SU-DHL-6 (cell line): ENCODE data around the gene PLCD1.
"Not testable (repeated sequence)": the region's sequence is repeated elsewhere in the genome, so short reads cannot be mapped to it uniquely, and the experiment has no call there.

Source experiments
- H2AFZ ChIP-seq: fragments of 200-600 bp; sonication (generic); 2 replicates; pipeline ENCODE4 v1.6.1; 2014; ENCODE audit warnings: low read depth, mild to moderate bottlenecking, moderate library complexity, mixed read lengths, antibody characterized with exemption, low read length; ENCODE audit not compliant: severe bottlenecking
- H3F3A ChIP-seq: fragments of 200-600 bp; shearing (Covaris generic); 2 replicates; pipeline ENCODE4 v1.6.0; 2016; ENCODE audit warnings: antibody characterized with exemption, mild to moderate bottlenecking; ENCODE audit not compliant: insufficient read depth
- H3K27ac ChIP-seq: fragments of 200-600 bp; sonication (generic); 2 replicates; pipeline ENCODE4 v1.5.1; 2016; ENCODE audit warnings: low read depth, mild to moderate bottlenecking, low read length, moderate library complexity, mixed read lengths
- H3K27me3 ChIP-seq: fragments of 200-600 bp; sonication (generic), shearing (Covaris generic); 2 replicates; pipeline ENCODE4 v1.6.0; 2014; ENCODE audit warnings: mild to moderate bottlenecking, low read length
- H3K36me3 ChIP-seq: fragments of 200-600 bp; sonication (generic); 2 replicates; pipeline ENCODE4 v1.6.1; 2014; ENCODE audit warnings: mild to moderate bottlenecking, low read length, mixed read lengths
- H3K4me2 ChIP-seq: fragments of 300-600, 200-600 bp; shearing (Covaris generic), sonication (generic); 2 replicates; pipeline ENCODE4 v1.6.0; 2014; ENCODE audit warnings: low read length, low read depth, mild to moderate bottlenecking; ENCODE audit not compliant: poor library complexity, severe bottlenecking
- H3K4me3 ChIP-seq: fragments of 200-600 bp; sonication (generic); 2 replicates; pipeline ENCODE4 v1.5.1; 2014; ENCODE audit warnings: antibody characterized with exemption, low read length, mild to moderate bottlenecking, mixed read lengths; ENCODE audit not compliant: insufficient read depth, poor library complexity, severe bottlenecking
- H3K79me2 ChIP-seq: fragments of 200-600 bp; sonication (generic); 2 replicates; pipeline ENCODE4 v1.6.1; 2014; ENCODE audit warnings: mild to moderate bottlenecking, low read length, moderate library complexity; ENCODE audit not compliant: insufficient read depth
- H3K9ac ChIP-seq: fragments of 200-600 bp; sonication (generic); 2 replicates; pipeline ENCODE4 v1.7.0; 2014; ENCODE audit warnings: mild to moderate bottlenecking, low read length
- H3K9me2 ChIP-seq: fragments of 200-600 bp; sonication (generic); replicated peaks from 2 replicates; pipeline ENCODE4 v1.6.1; 2014; ENCODE audit warnings: low read length; ENCODE audit not compliant: insufficient read depth
- H3K9me3 ChIP-seq: fragments of 200-600 bp; sonication (generic); 2 replicates; pipeline ENCODE4 v1.6.1; 2014; ENCODE audit warnings: low read length, mixed read lengths; ENCODE audit not compliant: insufficient read depth
- H4K20me1 ChIP-seq: fragments of 200-600 bp; sonication (generic); 2 replicates; pipeline ENCODE4 v1.6.1; 2014; ENCODE audit warnings: low read depth, mild to moderate bottlenecking, antibody characterized with exemption, low read length, moderate library complexity, mixed read lengths
- EZH2phosphoT487 ChIP-seq: fragments of 200-600 bp; sonication (generic), shearing (Covaris generic); conservative IDR thresholded peaks from 2 replicates; pipeline ENCODE4 v1.6.1; 2018; ENCODE audit warnings: mild to moderate bottlenecking, antibody characterized with exemption, low read length, moderate library complexity, mixed read lengths
- TF ChIP-seq, protein P1 (sequence below): fragments of 200-600 bp; sonication (generic); IDR thresholded peaks from one replicate; pipeline ENCODE4 v1.5.1; 2017; ENCODE audit warnings: antibody characterized with exemption, mild to moderate bottlenecking, low read length, moderate library complexity; ENCODE audit not compliant: insufficient read depth, poor library complexity, severe bottlenecking

The PLCD1 gene

DNA sequence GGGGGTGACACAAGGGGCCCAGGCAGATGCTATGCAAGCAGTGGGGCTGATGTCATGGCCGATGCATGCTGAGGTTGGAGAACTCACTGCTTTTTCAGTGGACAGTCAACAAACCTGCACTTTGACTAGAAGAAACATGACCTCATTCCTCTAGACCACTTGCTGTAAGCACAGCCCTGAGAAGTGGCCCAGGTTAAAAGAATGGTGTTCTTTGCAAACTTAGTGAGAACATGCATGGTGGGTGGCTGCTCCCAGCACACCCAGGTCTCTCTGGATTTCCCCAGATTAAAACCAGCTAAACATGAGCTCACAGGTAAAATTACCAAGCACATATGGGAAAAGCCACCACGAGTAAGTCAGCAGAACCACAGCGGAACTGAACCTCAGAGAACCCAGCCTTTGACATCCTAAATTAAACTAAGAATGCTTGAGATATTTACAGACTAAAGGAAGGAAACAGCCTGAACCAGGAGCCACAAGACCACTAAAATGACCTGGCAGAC is 25.1 kb upstream of the PLCD1 start:
- H3F3A ChIP-seq = no peaks in the 10 kb centered on the region
- no peak for TF ChIP-seq EZH2phosphoT487
- TF ChIP-seq, protein P1, sequence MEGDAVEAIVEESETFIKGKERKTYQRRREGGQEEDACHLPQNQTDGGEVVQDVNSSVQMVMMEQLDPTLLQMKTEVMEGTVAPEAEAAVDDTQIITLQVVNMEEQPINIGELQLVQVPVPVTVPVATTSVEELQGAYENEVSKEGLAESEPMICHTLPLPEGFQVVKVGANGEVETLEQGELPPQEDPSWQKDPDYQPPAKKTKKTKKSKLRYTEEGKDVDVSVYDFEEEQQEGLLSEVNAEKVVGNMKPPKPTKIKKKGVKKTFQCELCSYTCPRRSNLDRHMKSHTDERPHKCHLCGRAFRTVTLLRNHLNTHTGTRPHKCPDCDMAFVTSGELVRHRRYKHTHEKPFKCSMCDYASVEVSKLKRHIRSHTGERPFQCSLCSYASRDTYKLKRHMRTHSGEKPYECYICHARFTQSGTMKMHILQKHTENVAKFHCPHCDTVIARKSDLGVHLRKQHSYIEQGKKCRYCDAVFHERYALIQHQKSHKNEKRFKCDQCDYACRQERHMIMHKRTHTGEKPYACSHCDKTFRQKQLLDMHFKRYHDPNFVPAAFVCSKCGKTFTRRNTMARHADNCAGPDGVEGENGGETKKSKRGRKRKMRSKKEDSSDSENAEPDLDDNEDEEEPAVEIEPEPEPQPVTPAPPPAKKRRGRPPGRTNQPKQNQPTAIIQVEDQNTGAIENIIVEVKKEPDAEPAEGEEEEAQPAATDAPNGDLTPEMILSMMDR = no peak
- H3K9me2 ChIP-seq = no peaks in the 10 kb centered on the region
- no peak overlapping the region for H2AFZ ChIP-seq
- no peaks in the 10 kb centered on the region for H3K36me3 ChIP-seq
- no peaks in the 10 kb centered on the region for H3K27me3 ChIP-seq
- no peak overlapping the region for H3K27ac ChIP-seq
- no peaks in the 10 kb centered on the region for H4K20me1 ChIP-seq
- no peaks in the 10 kb centered on the region for H3K79me2 ChIP-seq
- no peak overlapping the region for H3K4me3 ChIP-seq
- no peak overlapping the region for H3K4me2 ChIP-seq
- H3K9me3 ChIP-seq = no peaks in the 10 kb centered on the region
- H3K9ac ChIP-seq = no peak overlapping the region

DNA sequence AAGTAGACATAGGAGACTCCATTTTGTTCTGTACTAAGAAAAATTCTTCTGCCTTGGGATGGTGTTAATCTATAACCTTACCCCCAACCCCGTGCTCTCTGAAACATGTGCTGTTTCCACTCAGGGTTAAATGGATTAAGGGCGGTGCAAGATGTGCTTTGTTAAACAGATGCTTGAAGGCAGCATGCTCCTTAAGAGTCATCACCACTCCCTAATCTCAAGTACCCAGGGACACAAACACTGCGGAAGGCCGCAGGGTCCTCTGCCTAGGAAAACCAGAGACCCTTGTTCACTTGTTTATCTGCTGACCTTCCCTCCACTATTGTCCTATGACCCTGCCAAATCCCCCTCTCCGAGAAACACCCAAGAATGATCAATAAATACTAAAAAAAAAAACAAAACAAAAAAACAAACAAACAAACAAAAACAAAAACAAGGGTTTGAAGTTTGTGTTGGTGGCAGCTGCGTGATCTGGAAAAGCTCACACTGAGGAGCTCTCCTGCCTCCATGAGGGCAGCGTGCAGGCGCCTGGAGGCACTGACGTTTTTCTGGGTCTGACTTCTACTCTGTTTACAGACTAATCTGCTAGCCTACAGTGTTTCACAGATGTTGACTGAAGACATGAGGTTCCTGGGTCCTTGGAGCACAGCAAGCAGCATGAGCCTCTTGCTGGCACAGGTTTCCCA is 24.5 kb upstream of the PLCD1 start:
- H3K9me3 ChIP-seq, H3F3A ChIP-seq, H3K9me2 ChIP-seq, H3K9ac ChIP-seq, H3K36me3 ChIP-seq, H3K27ac ChIP-seq, H3K4me3 ChIP-seq, H4K20me1 ChIP-seq, H2AFZ ChIP-seq, H3K79me2 ChIP-seq, H3K4me2 ChIP-seq, H3K27me3 ChIP-seq: not testable (repeated sequence)

DNA sequence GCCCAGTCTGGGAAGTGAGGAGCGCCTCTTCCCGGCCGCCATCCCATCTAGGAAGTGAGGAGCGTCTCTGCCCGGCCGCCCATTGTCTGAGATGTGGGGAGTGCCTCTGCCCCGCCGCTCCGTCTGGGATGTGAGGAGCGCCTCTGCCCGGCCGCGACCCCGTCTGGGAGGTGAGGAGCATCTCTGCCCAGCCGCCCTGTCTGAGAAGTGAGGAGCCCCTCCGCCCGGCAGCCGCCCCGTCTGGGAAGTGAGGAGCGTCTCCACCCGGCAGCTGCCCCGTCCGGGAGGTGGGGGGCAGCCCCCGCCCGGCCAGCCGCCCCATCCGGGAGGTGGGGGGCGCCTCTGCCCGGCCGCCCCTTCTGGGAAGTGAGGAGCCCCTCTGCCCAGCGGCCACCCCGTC is 23.8 kb upstream of the PLCD1 start:
- not testable (repeated sequence) for H3K79me2 ChIP-seq, H3K9me2 ChIP-seq, H3K36me3 ChIP-seq, H4K20me1 ChIP-seq, H2AFZ ChIP-seq, H3K27ac ChIP-seq, H3K27me3 ChIP-seq, H3K4me3 ChIP-seq, H3K4me2 ChIP-seq, H3F3A ChIP-seq, H3K9ac ChIP-seq, H3K9me3 ChIP-seq

DNA sequence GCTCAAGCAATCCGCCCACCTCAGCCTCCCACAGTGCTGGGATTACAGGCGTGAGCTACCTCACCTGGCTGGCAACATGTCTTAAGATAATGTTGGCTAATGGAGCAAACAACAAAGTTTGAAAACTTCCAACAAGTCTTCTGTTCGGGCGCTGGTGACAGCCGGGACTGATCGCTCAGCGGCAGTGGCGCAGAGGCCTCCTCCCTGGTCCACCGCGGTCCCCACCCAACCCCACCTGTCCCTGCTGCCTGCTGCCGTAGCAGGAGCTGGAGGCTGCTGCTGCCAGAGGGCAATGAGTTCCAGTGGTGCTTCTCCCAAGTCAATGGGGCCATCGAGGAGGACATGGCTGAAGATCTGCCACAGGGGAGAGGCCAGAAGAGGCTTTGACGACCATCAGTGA is 21.7 kb upstream of the PLCD1 start:
- Histone ChIP-seq H3K4me3 (no peak overlapping the region), H4K20me1 (no peaks in the 10 kb centered on the region), H3K4me2 (no peak overlapping the region), H3F3A (no peaks in the 10 kb centered on the region), H2AFZ (no peak overlapping the region), H3K9me2 (no peaks in the 10 kb centered on the region), H3K9ac (no peak overlapping the region), H3K27me3 (no peaks in the 10 kb centered on the region), H3K27ac (no peak overlapping the region), H3K36me3 (no peaks in the 10 kb centered on the region), H3K79me2 (no peaks in the 10 kb centered on the region), H3K9me3 (no peaks in the 10 kb centered on the region)
- no peak for TF ChIP-seq EZH2phosphoT487
